Right renal pelvis (tissue), 4 donors: ENCODE results near the gene NOTCH4. TPM values are rescaled to one million over a fixed set of nuclear protein-coding genes. Genes with fewer than 3 reads are reported as not detected.

Experiments
- DNase-seq, 4 donors: peaks; one replicate each; pipeline ENCODE4 v3.0.0-alpha.2; 2013; ENCODE audit warnings: low read depth in 4 of 4, low spot score in 3 of 4, missing footprints in 1 of 4
- polyA plus RNA-seq, 4 donors: library from polyadenylated mRNA; unstranded; fragments of 120-200 nt; gene quantifications; one replicate each; pipeline ENCODE4 v1.2.1, GENCODE V29; 2013; ENCODE audit not compliant: insufficient read length in 4 of 4

NOTCH4 gene
- polyA plus RNA-seq, 4 donors = 16.1 to 21.6 (median 19.2) TPM

DNA sequence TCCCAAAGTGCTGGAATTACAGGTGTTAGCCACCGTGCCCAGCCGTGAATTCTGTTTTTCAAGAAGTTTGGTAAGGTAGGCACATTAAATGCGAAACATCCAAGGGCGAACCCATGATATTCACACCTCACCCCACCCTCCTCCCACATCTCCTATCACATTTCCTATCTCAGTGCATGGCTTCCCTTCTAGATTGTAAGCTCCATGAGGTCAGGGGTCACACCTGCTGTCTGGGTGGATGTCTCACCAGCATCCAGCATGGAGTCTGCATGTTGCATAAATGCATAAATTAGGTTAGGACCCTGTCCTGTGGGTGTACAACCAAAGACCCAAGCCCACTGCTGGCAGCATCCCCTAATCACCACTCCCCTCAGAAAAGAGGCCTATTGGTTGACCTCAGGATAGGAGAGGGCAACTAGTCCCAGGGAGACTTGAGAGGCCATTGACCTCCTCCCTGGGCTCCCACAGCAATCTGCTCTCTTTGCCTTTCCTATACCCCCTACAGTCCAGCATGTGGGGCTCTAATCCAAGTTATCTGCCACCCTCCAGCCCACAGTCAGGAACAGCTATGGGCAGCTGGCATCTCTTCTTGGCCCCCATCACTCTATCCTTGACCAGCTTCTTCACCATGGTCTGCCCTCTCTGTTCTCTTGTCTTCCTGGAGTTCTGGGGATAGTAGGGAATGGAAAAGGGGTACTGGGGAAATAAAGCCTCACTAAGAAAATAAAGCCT lies 76.3 kb downstream of the NOTCH4 start:
- DNase-seq = no peak

DNA sequence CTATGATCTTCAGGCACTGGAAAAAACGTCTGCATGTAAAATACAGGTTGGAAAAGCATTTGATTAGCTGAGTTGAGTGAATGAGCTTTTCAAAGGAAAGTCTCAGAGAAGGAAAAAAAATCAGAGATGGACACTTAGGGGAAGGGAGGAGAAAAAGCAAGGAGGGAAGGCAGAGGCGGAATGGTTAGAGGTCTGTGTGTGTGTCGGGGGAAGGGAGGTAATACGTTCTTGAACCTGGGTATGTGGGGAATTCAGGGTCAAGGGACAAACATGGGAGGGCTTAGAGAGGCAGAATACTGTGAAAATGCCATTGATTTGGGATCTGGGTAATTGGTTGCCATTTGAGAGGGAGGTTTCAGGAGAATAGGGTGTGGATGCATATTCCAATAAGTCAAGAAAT lies 77.2 kb downstream of the NOTCH4 start:
- no peak for DNase-seq

DNA sequence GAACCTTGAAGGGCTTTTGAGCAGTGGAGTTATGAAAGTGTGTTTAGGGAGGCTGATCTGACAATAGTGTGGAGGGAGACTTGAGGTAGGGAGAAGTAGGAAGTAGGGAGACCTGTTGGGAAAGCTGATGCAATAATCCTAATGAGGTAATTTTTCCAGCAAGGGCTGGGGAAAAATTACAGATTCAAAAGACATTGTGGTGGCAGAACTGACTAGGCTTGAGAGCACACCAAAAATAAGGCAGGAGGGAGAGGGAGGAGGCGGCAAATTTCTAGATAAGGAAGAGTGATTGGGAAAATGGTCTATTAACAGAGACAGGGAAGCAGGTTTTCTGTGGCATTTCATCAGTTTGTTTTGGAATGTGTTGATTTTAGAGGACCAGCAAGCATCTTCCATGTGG lies 77.6 kb downstream of the NOTCH4 start:
- no peak for DNase-seq

Other genes starting within 250 kb of the NOTCH4 start
- 10 to 100 TPM; 11.1 to 23.7 (median 14.7) TPM for gene C4A, start 242.0 kb downstream of the NOTCH4 start, polyA plus RNA-seq
- 10 to 100 TPM; 13.1 to 21.4 (median 17.3) TPM for gene C4B, start 209.3 kb downstream of the NOTCH4 start, polyA plus RNA-seq
- gene CYP21A2, start 185.7 kb downstream of the NOTCH4 start, polyA plus RNA-seq = 1 to 10 TPM in 1 of 4 donors, under 1 TPM in 3; 0.27 to 1.2 (median 0.95) TPM
- 10 to 100 TPM in 1 of 4 donors, 1 to 10 TPM in 3; 3.2 to 11.2 (median 5.0) TPM for gene TNXB, start 114.7 kb downstream of the NOTCH4 start, polyA plus RNA-seq
- gene ATF6B, start 95.8 kb downstream of the NOTCH4 start, polyA plus RNA-seq = 100 to 1,000 TPM in 3 of 4 donors, 10 to 100 TPM in 1; 98.3 to 104 (median 101) TPM
- 1 to 10 TPM; 6.4 to 7.9 (median 7.4) TPM for gene FKBPL, start 93.8 kb downstream of the NOTCH4 start, polyA plus RNA-seq
- 1 to 10 TPM; 2.6 to 4.0 (median 3.2) TPM for gene PRRT1, start 72.1 kb downstream of the NOTCH4 start, polyA plus RNA-seq
- gene PPT2, start 69.9 kb downstream of the NOTCH4 start, polyA plus RNA-seq = 10 to 100 TPM; 33.8 to 39.2 (median 34.8) TPM
- gene EGFL8, start 59.5 kb downstream of the NOTCH4 start, polyA plus RNA-seq = 10 to 100 TPM; 24.6 to 31.6 (median 27.0) TPM
- 100 to 1,000 TPM; 103 to 116 (median 108) TPM for gene AGPAT1, start 48.0 kb downstream of the NOTCH4 start, polyA plus RNA-seq
- 100 to 1,000 TPM; 104 to 122 (median 109) TPM for gene RNF5, start 45.7 kb downstream of the NOTCH4 start, polyA plus RNA-seq
- 10 to 100 TPM; 15.9 to 26.6 (median 19.7) TPM for gene AGER, start 39.8 kb downstream of the NOTCH4 start, polyA plus RNA-seq
- gene PBX2, start 33.9 kb downstream of the NOTCH4 start, polyA plus RNA-seq = 100 to 1,000 TPM; 171 to 198 (median 176) TPM
- gene GPSM3, start 31.4 kb downstream of the NOTCH4 start, polyA plus RNA-seq = 10 to 100 TPM in 3 of 4 donors, 1 to 10 TPM in 1; 9.9 to 12.9 (median 10.8) TPM
- gene TSBP1, start 147.8 kb upstream of the NOTCH4 start, polyA plus RNA-seq = under 1 TPM in 1 of 4 donors, not detected in 3; 0.05 TPM
- gene BTNL2, start 183.1 kb upstream of the NOTCH4 start, polyA plus RNA-seq = 1 to 10 TPM in 1 of 4 donors, under 1 TPM in 2, not detected in 1; 0.19 to 1.3 (median 0.52) TPM
- gene HLA-DRA, start 215.8 kb upstream of the NOTCH4 start, polyA plus RNA-seq = 10 to 100 TPM; 64.5 to 96.0 (median 91.9) TPM